Stimulated activated CD4-positive, alpha-beta T cell treated with anti-CD3 and anti-CD28 coated beads, Interleukin-4, amount 100 ng/mL, for 24 hours (primary cell): Measurements from ENCODE around the gene GLRX5.
"Not testable (repeated sequence)": the region's sequence is repeated elsewhere in the genome, so short reads cannot be mapped to it uniquely, and the experiment has no call there.

Source experiments
- DNase-seq: peaks from one replicate; pipeline ENCODE4 v3.0.0-alpha.2; 2020

Gene GLRX5

DNA sequence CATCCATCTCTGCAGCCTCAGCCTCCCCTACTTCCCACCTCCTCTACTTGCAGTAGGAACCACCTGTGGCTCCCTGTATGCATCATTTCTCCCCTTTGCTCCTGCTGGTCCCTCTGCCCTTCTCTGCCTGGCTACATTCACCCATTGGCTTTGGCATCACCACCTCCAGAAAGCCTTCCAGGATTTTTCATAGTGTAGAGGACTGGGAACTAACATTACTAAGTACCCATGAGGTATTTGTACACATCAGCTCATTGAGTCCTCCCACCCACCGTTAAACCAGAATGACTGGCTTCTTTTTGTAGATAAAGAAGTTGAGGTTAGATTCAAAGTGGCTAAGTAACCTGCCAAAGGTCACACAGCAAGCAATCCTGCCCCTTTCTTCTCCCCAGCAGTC is 35.5 kb upstream of the GLRX5 start:
- DNase-seq = no peak

DNA sequence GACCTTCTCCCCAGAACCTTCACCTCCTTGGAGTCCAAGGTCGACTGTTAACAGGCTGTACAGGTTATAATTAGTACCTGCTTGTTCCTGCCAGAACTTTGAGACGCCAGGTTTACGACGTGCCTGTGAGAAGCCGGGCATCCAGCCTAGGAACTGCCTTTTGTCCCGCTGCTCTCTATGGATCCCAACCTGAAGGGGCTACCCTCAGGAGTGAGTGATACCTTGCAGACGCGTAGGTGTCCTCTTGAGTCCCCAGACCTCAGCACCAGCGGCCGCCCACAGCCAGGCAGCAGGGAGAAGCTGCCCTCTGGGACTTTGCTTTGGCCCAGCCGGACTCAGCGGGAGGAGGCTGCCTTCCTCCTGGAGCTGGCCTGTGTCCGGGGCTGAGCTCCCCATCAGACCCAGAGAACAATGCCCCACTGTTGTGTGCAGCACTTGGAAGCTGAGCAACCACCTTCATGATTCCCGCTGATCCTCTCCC is 34.6 kb upstream of the GLRX5 start:
- no peak for DNase-seq

DNA sequence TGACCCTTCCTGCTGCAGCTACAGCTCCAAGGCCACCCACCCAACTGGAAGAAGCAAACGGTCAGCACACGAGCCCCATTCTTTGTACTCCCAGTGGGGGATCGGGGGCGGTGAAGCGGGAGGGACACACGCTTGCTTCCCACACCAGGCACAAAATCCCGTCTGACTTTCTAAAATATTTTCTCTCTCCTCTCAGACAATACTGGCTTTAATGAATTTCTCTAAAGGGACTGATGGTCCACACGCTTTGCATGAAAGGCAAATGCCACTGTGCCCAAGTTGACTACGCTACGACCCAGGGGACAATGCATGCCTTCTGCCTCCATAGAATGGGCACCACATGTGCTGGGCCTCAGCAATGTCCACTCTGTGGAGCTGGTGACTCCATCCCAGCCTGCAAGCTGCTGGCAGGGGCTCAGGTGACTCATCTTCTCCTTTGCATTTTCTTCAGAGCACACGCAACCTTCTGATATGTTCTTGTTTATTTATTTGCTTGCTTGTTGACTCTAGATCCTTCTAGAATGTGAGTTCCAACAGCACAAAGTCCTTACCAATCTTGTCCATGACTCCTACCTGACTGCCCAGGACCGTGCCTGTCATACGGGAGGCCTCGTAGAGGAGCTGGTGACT is 34.0 kb upstream of the GLRX5 start:
- DNase-seq = no peak

DNA sequence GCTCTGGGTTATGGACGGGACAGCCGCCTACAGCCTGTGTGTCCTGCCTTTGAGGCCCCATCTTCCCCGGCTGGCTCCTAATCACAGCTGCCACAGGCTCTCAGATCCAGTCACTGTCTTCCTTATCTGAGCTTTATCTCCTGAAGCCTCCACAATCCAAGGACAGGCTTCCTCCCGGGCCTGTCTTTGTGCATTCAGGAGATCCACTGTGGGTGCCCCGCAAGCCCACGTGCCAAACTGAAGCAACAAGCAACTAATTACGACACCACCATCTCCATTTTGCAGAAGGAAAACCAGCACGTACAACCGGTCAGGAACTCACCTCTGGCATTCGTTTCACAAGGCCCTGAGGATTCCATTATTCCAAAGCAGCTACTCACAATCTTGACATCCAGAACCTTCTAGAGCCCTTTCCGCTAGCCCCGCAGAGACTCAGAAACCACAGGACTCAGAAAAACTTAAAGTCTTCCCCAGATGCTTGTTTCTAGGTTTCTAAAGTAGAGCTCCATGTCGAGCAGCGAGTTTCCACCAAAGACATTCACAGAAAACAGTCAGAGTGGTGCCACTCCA is 32.4 kb upstream of the GLRX5 start:
- DNase-seq = no peak

DNA sequence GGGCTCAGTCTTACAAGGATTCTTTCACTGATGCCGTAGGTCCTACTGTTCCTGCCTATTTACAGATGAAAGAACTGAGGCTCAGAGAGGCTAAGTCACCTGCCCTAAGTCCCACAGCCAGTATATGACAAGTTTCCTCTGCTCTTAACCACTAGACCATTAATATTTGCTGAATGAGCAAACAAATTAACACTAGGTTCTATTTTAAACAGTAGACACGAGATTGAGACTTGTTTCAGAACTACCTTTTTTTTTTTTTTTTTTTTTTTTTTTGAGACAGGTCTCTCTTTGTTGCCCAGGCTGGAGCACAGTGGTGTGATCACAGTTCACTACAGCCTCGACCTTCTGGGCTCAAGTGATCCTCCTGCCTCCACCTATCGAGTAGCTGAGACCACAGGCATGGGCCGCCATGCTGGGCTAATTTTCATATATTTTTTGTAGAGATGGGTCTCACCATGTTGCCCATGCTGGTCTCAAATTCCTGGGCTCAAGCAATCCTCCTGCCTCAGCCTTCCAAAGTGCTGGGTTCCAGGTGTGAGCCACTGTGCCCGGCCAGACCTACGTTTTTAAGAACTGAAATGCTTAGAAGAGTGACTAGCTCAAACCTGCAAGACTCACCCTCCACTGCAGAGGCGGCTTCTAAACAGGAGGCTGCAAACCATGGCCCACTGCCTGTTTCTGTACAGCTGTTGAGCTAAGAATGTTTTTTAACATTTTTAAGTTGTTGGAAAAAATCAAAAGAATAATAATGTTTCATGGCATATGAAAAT is 31.3 kb upstream of the GLRX5 start:
- DNase-seq = no peak

DNA sequence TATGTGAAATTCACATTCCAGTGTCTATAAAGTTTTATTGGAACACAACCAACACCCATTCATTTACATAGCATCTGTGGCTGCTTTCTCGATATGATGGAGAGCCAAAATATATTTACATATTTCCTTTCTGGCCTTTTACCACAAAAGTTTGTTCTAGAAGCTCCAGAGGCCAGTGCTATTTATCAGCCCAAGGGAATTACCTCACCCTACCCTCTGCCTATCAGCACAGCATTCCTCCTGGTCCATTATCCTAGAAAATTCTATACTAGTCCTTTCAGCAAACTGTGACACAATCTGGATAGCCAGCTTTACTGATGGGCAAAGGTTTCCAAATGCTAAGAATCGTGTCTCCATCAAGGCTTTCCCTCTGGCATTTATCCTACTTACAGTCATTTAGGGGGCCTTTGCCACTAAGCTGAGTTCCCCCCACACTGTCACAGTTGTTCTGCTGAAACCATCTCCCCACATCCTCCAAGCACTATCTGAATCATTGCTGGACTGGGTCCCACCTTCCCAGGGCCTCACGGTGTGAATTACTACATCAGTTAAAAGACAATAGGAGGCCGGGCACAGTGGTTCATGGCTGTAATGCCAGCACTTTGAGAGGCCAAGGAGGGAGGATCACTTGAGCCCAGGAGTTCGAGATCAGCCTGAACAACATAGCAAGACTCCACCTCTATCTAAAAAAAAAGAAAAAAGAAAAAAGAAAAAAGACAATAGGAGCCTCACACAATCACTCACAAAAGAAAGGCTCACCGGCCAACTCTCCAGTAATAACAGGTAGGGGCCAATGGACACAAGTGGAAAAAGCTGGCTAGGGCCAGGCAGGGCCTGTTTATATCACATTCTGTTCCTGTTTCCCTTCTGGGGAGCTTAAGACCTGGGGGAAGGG is 30.5 kb upstream of the GLRX5 start:
- peak; percentile 38 for DNase-seq

DNA sequence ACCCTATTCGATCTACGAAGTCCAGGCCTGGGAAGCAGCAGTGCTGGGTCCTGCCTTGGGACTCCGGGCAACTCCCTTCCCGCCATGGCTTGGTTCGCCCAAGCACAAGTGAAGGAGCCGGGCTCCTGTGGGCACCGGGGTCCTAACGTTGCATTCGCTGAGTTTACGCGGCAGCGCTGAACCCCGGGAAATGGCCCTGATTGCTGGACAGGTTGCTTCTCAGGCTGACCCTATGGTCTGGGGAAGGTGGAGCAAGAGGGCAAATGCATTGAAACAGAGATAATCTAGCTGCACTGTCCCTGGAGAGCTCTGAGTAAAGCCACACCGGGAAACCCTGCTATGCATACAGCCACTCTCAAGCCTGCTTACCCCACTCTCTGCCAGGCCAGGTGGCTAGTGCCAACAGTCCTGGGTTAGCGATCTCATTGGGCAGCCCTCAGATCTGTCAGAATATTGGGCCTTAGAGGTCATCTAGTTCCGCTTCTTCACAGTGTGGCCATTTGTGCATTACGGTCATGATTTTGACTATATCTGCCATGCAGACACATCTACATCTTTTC is 29.7 kb upstream of the GLRX5 start:
- no peak for DNase-seq

DNA sequence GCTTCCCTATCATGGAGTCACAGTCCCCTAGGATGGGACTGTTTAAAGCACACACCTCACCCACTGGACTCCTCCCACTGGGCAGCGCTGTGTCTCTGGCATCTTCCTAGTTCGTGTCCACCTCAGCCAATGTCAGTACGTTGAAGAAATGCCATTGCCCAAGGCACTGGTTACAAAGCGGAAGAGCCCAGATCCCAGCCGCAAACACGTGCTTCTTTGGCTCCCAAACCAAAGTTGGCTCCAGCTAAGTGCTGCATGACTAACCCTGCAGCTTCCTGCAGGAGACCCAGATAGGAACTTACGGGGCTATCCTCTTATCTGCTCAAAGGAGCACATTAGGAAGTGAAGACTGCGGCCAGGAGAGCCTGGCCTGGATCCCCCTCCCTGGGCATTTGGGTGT is 27.7 kb upstream of the GLRX5 start:
- no peak for DNase-seq

DNA sequence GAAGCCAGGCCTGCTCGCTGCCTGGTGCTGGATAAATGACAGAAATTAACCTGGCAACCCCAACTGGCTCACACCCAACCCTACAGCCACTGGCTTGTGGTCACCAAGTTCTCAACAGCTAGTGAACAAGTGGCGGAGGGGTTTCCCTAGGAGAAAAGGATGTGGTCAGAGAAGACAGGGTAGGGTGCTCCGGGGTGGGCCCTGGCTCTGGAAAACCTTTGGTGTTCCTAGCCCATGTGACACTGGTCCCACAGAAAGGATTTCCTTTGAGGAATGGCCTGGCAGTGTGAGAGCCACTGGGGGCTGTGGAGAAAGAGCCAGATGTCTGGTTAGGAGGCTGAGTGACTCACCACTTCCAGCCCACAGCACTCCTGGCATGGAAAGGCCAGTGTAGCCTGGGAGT is 27.1 kb upstream of the GLRX5 start:
- DNase-seq = no peak

DNA sequence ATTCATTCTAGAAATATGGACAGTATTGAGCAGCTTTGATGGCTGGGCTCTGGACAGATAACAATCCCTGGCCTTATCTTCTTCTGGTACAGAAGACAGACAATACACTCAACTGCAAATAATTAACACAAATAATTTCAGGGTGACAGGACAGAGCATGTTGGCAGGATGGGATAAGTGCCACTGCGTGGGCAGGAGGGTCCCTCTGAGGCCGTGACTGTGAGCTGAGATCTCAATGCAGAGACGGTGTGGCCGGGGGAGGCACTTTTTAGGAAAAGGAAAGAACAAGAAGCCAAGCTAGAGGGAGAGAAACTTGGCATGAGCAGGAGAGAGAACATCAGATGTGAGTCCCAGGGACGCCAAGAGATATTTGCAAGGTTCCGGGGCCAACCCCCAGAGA is 26.5 kb upstream of the GLRX5 start:
- no peak for DNase-seq

DNA sequence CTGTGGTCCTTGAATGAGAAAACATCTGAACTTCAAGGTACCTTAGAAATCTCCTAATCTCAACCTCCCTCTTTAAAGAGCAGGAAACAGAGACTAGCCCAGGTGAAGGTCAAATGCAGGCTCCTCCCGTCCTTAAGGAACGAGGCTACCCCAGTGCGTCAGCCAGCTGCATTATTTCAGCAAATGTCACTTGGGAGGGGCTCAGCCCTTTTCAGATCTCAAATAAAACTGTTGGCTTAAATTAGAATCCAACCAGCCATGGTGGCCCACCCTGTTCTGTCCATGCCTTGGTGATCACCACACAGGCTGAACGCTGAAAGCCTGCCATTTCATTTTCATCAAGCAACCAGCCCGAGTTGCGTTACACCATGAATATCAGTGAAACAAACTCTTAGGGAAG is 25.4 kb upstream of the GLRX5 start:
- no peak for DNase-seq

DNA sequence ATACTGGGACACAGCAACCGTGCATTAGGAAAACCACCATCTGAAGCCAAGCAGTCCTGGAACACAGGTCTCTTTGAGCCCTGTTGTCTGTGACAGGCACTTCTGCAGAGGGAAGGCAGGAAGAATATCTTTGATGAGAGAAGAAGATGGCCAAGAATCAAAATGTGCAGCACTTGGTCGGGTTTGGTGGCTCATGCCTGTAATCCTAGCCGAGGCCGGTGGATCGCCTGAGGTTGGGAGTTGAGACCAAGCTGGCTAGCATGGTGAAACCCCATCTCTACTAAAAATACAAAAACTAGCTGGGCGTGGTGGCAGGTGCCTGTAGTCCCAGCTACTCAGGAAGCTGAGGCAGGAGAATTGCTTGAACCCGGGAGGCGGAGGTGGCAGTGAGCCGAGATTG is 24.5 kb upstream of the GLRX5 start:
- not testable (repeated sequence) for DNase-seq

DNA sequence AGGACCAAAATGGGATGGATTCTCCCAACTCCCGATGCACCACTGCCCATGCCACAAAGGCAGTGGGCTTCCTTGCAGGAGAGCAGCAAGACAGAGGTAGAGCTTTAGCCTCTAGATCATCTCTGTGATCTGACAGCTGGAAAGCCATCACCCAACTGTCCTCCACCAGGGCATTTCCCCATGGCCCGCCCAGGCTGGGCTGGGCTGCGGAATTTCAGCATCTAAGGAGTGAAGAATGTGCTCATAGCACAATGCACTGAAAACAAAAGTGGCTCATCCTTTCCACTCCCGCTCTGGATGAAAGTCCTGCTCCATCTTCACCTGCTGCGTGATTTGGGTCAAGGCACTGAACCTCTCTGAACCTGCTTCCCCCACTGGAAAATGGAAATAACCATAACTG is 24.0 kb upstream of the GLRX5 start:
- no peak for DNase-seq

DNA sequence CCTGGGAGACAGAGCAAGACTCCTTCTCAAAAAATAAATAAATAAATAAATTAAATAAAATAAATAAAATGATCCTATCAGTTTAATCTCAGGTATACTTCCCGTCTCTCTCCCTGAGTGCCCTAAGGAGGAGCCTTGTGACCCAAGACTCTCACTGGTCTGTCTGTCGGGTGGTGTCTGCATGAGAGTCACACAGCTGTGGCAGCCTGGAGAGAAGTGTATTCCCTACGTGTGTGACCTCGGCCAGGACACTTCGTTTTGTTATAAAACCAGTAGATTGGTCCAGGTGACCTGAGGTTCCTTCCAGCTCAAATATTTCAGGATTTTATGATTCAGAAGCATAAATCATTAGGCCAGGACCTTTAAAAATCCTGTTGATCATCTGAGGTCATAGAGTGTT is 23.2 kb upstream of the GLRX5 start:
- no peak for DNase-seq

DNA sequence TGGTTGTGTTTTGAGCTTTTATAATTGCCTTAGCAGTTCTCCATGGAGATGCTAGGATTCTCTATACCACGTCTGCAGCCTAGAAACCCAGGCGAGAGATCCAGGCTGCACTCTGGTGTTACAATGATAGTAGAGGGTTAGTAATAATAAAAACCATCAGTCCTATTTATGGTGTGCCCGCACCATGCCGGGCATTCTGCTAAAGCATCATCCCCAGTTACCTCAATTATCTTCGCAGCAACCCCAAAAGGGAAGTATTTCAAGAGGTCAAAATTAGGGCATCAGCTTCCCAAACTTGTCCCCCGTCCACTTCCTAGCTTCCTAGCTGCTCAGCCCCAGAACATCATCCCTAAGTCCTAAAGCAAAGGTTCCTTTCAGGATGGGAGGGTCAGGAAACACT is 21.6 kb upstream of the GLRX5 start:
- no peak for DNase-seq

DNA sequence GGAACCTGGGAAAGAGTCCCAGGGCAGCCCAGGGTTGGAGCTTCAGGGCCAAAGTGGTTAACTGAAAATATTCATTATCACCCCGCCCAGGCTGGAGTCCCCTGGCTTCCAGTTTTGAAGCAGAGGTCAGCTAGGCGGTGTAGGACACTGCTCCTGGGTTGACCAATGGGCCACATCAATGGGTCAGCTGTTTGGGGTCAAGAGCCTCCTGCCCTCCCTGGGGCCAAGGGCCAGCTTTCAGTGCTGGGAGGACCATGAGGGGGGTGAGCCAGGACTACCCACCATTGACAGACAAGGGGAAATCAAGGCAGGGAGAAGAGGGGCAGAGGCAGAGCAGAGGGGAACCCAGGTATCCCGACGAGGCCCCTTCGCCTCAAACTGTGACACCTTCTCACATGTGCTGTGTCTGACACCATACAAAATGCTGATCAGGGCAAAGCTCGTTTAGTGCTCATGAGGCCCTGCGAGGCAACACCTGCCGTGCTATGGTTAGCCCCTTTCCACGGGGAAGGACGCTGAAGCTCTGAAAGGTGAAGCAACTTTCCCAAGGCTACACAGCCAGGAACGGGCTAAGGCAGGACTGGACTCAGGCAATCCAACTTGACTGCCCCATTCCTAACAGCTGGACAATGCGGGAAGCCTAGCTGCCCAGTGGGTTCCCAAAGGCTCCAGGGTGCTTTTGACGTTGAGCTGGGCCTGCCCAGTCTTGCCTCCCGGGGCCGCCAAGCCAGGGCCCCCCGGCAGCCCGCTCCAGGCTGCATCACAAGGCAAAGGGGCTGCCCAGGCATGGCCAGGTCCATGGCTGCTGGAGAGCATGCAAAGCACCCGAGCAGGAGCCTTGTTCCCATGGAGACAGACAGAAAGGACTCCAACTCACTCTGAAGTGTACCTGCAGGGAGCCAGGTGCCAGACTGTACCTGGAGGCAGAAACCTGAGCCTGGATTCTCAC is 20.4 kb upstream of the GLRX5 start:
- DNase-seq = no peak

DNA sequence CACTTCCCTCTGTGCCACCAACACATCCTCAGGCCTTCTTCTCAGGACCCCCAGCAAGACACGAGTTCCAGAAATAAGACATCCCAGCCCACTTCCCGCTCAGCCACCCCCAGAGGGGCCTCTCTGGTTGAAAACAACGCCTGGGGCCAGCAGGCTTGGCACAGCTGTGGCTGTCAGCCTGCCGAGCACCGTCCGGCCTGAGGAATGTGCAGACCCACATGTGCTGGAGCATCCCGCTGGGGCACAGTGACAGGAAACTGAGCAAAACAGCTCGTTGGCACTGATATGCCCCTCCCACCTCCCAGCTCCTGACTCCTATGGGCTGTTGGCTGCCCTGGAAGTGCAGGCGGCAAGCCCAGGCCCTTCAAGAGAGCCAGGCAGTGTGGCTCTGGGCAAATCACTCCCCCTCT is 19.8 kb upstream of the GLRX5 start:
- DNase-seq = no peak

DNA sequence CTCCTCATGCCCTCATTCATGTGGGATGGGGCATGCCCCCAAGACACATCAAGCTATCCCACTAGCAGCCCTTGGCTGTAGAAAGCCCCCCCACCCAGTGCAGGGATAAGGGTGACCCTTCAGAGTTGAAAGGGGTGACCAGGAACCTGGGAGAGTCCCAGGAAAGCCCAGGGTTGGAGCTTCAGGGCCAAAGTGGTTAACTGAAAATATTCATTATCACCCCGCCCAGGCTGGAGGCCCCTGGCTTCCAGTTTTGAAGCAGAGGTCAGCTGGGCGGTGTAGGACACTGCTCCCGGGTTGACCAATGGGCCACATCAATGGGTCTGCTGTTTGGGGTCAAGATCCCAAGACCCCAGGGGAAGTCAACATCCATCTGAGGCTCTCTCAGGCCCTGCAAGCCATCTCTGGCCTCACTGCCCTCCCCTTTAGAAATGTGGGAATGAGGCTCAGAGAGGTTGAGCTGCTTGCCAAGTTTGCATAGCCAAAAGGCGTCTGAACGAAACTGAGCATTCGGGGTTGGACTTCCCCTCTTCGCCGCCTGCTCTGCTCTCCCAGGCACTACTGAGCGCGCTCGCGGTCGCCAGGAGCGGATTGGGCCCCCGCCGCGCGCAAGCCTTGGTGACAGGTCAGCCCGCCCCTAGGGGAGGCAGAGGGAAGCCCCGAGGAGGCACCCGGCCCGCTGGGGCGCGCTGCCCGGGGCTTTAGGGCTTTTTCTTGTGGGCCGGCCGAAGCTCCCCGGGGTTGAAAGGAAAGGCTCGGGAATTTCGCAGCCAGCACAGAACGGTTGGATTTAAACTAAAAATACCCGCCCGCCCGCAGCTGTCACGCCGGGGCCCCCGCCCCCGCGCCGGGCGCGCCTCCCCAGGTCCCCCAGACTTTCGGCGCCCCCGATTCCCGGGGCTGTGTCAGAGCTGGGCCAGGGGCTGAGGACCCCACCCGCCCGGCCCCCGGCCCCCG is 19.0 kb upstream of the GLRX5 start:
- DNase-seq = peak; percentile 86

DNA sequence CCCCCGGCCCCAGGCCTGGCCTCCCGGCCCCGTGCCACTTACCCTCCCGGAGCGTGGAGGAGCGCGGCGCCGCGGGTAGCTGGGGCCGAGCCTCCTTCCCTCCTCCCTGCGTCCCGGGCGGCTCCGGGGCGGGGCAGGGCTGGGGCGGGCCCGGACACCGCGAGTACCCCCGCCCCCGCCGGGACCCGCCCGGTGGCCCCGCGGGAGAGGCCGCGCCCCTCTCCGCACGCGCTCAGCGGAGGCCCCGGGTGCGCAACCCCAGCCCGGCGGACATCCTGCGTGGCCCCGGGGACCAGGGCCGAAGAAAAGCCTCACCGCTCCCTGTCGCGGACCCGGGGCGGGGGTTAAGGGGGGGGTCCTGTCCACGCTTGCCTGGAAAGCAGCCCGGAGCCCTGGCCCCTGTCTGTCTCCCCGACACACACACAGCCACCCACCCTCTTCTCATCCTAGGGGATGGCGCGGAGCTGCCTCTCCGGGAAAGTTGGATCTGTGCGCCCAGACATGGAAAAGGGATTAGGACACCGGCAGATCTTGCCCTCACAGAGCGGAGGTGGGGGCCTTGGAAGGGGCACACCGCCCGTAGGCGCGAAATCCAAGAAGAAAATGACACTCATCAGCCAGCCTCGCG is 18.2 kb upstream of the GLRX5 start, which contains the start of gene SYNE3:
Gene SYNE3 (minus strand): TSS at position 97 of the 628 bp plus-strand sequence. CDS start 40,829 bp downstream, outside the sequence.
- peak; percentile 36 for DNase-seq
